GM12872 (cell line): ENCODE measurements around the gene RGL1.

Source experiments
- CTCF ChIP-seq: IDR thresholded peaks from 3 replicates; pipeline ENCODE4 v1.5.1; 2011; ENCODE audit warnings: low read depth, mild to moderate bottlenecking, low read length, moderate library complexity; ENCODE audit not compliant: insufficient read depth

RGL1 gene

GRCh38 chr1:183946320-183946613 is 141.3 kb downstream of the RGL1 start:
- TF ChIP-seq CTCF: no peak

GRCh38 chr1:183947988-183948387 is 143.1 kb downstream of the RGL1 start:
- TF ChIP-seq CTCF: no peak

GRCh38 chr1:183952101-183952500 is 147.2 kb downstream of the RGL1 start:
- no peak for TF ChIP-seq CTCF

- no peak for TF ChIP-seq CTCF
Measured at GRCh38 chr1:183953031-183953430, 148.1 kb downstream of the RGL1 start.

- no peak for TF ChIP-seq CTCF
Measured at GRCh38 chr1:183954496-183954895, 149.6 kb downstream of the RGL1 start.

- TF ChIP-seq CTCF: peak; percentile 36; the same call in 2 of the 3 replicates
Measured at GRCh38 chr1:183956559-183957188, 151.8 kb downstream of the RGL1 start.

- no peak for TF ChIP-seq CTCF
Measured at GRCh38 chr1:183957216-183957830, 152.4 kb downstream of the RGL1 start.
